ENCODE results near the gene ASIC2.

Gene ASIC2

GRCh38 chr17:33234930-33235685 lies 58.0 kb downstream of the ASIC2 start:
- Histone ChIP-seq H3K4me2 (ENCODE audit: low read length) (no peak overlapping the region), H3K79me2 (ENCODE audit: insufficient read depth, low read length) (no peaks in the 10 kb centered on the region), H3K4me1 (ENCODE audit: insufficient read depth, low read length, severe bottlenecking) (no peaks in the 10 kb centered on the region), H3K27me3 (ENCODE audit: insufficient read depth, low read length) (no peaks in the 10 kb centered on the region), H2AFZ (ENCODE audit: low read length) (no peak overlapping the region), H3K9me3 (ENCODE audit: low read length) (no peaks in the 10 kb centered on the region), H3K9me2 (ENCODE audit: low read depth, low read length) (no peaks in the 10 kb centered on the region), H3K27ac (ENCODE audit: low read depth, low read length, poor library complexity, severe bottlenecking) (no peak overlapping the region), H3F3A (ENCODE audit: insufficient read depth, low read length) (no peaks in the 10 kb centered on the region), H3K9ac (ENCODE audit: low read length) (no peak overlapping the region), H3K4me3 (ENCODE audit: low read depth, low read length, poor library complexity, severe bottlenecking) (no peak overlapping the region), H4K20me1 (ENCODE audit: insufficient read depth, low read length) (no peaks in the 10 kb centered on the region), H3K36me3 (ENCODE audit: insufficient read depth, low read length) (no peaks in the 10 kb centered on the region)
- TF ChIP-seq CTCF (IDR thresholded peaks at IDR 0.05; ENCODE audit: low read length), result no peak
- TF ChIP-seq EZH2 (IDR thresholded peaks at IDR 0.05; ENCODE audit: borderline replicate concordance, low read length), result no peak

- no peaks in the 10 kb centered on the region for H3K79me2 ChIP-seq (ENCODE audit: insufficient read depth, low read length)
- no peak overlapping the region for H2AFZ ChIP-seq (ENCODE audit: low read length)
- no peaks in the 10 kb centered on the region for H3K27me3 ChIP-seq (ENCODE audit: insufficient read depth, low read length)
- no peaks in the 10 kb centered on the region for H3K9me2 ChIP-seq (ENCODE audit: low read depth, low read length)
- H3K27ac ChIP-seq (ENCODE audit: low read depth, low read length, poor library complexity, severe bottlenecking), result no peak overlapping the region
- H3K4me1 ChIP-seq (ENCODE audit: insufficient read depth, low read length, severe bottlenecking), result no peaks in the 10 kb centered on the region
- no peak overlapping the region for H3K4me2 ChIP-seq (ENCODE audit: low read length)
- H3K9me3 ChIP-seq (ENCODE audit: low read length), result no peaks in the 10 kb centered on the region
- H3K9ac ChIP-seq (ENCODE audit: low read length), result no peak overlapping the region
- H3F3A ChIP-seq (ENCODE audit: insufficient read depth, low read length), result no peaks in the 10 kb centered on the region
- no peaks in the 10 kb centered on the region for H3K36me3 ChIP-seq (ENCODE audit: insufficient read depth, low read length)
- TF ChIP-seq CTCF (IDR thresholded peaks at IDR 0.05; ENCODE audit: low read length) (no peak), EZH2 (IDR thresholded peaks at IDR 0.05; ENCODE audit: borderline replicate concordance, low read length) (no peak)
- no peaks in the 10 kb centered on the region for H4K20me1 ChIP-seq (ENCODE audit: insufficient read depth, low read length)
- no peak overlapping the region for H3K4me3 ChIP-seq (ENCODE audit: low read depth, low read length, poor library complexity, severe bottlenecking)
These were observed 58.9 kb downstream of the ASIC2 start for GRCh38 chr17:33234233-33234632.

- H3K9ac ChIP-seq (ENCODE audit: low read length), result no peak overlapping the region
- H3K4me3 ChIP-seq (ENCODE audit: low read depth, low read length, poor library complexity, severe bottlenecking), result no peak overlapping the region
- no peak overlapping the region for H2AFZ ChIP-seq (ENCODE audit: low read length)
- H3K27ac ChIP-seq (ENCODE audit: low read depth, low read length, poor library complexity, severe bottlenecking), result no peak overlapping the region
- no peaks in the 10 kb centered on the region for H3K27me3 ChIP-seq (ENCODE audit: insufficient read depth, low read length)
- H3K9me3 ChIP-seq (ENCODE audit: low read length), result no peaks in the 10 kb centered on the region
- no peaks in the 10 kb centered on the region for H3K36me3 ChIP-seq (ENCODE audit: insufficient read depth, low read length)
- TF ChIP-seq EZH2 (IDR thresholded peaks at IDR 0.05; ENCODE audit: borderline replicate concordance, low read length), result no peak
- TF ChIP-seq CTCF (IDR thresholded peaks at IDR 0.05; ENCODE audit: low read length), result no peak
- no peaks in the 10 kb centered on the region for H3F3A ChIP-seq (ENCODE audit: insufficient read depth, low read length)
- H3K4me1 ChIP-seq (ENCODE audit: insufficient read depth, low read length, severe bottlenecking), result no peaks in the 10 kb centered on the region
- no peak overlapping the region for H3K4me2 ChIP-seq (ENCODE audit: low read length)
- H3K79me2 ChIP-seq (ENCODE audit: insufficient read depth, low read length), result no peaks in the 10 kb centered on the region
- H4K20me1 ChIP-seq (ENCODE audit: insufficient read depth, low read length), result no peaks in the 10 kb centered on the region
- no peaks in the 10 kb centered on the region for H3K9me2 ChIP-seq (ENCODE audit: low read depth, low read length)
These were observed 59.3 kb downstream of the ASIC2 start for GRCh38 chr17:33233811-33234177.

Data from OCI-LY1 (cell line).